WI38 (cell line): ENCODE measurements around the gene WDR83.
"Not testable (repeated sequence)": the region's sequence is repeated elsewhere in the genome, so short reads cannot be mapped to it uniquely, and the experiment has no call there.

Source experiments
- H3K4me3 ChIP-seq: 2 replicates; pipeline ENCODE4 v1.5.1; 2011; ENCODE audit warnings: low read depth, mild to moderate bottlenecking, control low read depth, low read length
- TF ChIP-seq, protein P1 (sequence below): IDR thresholded peaks from 2 replicates; pipeline ENCODE4 v1.5.1; 2012; ENCODE audit warnings: low read depth, mild to moderate bottlenecking, control low read depth, low read length

WDR83 gene, protein sequence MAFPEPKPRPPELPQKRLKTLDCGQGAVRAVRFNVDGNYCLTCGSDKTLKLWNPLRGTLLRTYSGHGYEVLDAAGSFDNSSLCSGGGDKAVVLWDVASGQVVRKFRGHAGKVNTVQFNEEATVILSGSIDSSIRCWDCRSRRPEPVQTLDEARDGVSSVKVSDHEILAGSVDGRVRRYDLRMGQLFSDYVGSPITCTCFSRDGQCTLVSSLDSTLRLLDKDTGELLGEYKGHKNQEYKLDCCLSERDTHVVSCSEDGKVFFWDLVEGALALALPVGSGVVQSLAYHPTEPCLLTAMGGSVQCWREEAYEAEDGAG

DNA sequence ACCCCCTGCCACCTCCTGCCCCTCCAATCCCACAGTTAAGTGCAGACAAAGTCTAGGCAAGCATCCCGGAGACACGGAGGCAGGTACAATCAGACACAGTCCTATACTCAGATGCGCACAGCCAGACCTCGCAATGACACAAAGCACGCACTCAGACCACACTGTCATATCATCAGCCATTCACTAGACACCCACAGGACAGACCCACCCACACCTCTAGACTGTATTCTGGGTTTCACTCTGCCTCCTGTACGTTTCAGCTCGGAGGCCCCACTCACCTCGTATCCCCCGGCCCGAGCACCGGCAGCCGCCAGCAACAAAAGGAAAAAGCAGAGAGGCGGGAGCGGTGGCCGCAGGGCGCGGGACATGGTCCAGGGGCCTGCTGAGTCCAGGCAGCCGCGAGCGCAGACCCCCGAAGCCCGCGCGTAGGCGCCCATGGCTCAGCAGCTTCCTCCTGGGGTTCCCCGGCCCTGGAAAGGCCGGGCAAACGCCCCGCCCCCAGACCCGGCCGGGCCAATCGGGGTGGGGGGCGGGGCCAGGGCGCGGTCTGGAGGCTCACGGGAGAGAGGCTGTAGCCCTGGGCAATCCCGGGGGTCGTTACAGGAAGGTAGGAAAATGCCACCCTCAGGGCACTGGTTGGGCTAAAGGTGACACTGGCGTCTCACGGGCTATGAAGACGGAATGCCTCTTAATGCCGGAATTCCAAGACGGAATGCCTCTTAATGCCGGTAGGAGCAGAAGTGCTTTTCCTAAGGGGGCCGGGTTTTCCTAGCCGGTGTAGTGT, at the start of gene WDR83, which contains the start of gene MAN2B1:
TSS of gene WDR83 (plus strand) at position 543 of the 784 bp plus-strand sequence. CDS start 2,984 bp downstream, outside the sequence.
TSS of gene MAN2B1 (minus strand) at position 478 of the 784 bp plus-strand sequence. CDS start at position 437, 41 bp downstream.
- H3K4me3 ChIP-seq, result peak within 1 kb of the TSS; percentile 68
- TF ChIP-seq, protein P1, sequence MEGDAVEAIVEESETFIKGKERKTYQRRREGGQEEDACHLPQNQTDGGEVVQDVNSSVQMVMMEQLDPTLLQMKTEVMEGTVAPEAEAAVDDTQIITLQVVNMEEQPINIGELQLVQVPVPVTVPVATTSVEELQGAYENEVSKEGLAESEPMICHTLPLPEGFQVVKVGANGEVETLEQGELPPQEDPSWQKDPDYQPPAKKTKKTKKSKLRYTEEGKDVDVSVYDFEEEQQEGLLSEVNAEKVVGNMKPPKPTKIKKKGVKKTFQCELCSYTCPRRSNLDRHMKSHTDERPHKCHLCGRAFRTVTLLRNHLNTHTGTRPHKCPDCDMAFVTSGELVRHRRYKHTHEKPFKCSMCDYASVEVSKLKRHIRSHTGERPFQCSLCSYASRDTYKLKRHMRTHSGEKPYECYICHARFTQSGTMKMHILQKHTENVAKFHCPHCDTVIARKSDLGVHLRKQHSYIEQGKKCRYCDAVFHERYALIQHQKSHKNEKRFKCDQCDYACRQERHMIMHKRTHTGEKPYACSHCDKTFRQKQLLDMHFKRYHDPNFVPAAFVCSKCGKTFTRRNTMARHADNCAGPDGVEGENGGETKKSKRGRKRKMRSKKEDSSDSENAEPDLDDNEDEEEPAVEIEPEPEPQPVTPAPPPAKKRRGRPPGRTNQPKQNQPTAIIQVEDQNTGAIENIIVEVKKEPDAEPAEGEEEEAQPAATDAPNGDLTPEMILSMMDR, result no peak

DNA sequence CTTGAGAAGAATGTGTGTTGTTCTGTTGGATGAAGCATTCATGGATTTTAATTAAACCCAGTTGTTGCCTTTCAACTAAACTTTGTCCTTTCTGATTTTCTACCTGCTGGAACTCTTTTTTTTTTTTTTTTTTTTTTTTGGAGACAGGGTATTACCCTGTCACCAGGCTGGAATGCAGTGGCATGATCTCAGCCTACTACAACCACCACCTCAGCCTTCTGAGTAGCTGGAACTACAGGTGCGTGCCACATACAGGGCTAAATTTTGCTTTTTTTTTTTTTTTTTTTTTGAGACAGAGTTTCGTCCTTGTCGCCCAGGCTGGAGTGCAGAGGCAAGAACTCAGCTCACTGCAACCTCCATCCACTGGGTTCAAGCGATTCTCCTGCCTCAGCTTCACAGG, 49.0 kb upstream of the WDR83 start:
- H3K4me3 ChIP-seq, result no peak overlapping the region
- TF ChIP-seq, protein P1, result no peak

DNA sequence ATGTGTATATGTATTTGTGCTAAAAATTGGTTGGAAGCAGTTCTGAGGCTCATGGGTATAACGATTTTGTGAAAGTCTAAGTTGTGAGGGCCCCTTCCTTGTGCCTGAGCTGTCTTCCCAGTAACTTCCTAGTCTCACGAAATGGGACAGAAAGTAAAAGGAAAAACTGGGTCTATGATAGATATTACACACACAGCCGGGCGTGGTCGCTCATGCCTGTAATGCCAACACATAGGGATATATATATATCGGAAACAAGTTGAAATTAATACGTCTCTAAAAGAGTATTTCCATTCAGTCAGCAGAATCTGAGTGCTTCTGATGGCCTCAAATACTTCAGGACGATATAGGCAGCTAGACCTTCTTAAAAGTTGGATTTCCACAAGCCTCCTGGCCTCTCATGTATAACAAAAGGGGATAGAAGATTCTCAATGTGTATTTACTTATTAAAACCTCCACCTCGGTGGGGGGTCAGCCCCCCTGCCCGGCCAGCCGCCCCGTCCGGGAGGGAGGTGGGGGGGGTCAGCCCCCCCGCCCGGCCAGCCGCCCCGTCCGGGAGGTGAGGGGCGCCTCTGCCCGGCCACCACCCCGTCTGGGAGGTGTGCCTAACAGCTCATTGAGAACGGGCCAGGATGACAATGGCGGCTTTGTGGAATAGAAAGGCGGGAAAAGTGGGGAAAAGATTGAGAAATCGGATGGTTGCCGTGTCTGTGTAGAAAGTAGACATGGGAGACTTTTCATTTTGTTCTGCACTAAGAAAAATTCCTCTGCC, 45.2 kb upstream of the WDR83 start:
- H3K4me3 ChIP-seq, result not testable (repeated sequence)

DNA sequence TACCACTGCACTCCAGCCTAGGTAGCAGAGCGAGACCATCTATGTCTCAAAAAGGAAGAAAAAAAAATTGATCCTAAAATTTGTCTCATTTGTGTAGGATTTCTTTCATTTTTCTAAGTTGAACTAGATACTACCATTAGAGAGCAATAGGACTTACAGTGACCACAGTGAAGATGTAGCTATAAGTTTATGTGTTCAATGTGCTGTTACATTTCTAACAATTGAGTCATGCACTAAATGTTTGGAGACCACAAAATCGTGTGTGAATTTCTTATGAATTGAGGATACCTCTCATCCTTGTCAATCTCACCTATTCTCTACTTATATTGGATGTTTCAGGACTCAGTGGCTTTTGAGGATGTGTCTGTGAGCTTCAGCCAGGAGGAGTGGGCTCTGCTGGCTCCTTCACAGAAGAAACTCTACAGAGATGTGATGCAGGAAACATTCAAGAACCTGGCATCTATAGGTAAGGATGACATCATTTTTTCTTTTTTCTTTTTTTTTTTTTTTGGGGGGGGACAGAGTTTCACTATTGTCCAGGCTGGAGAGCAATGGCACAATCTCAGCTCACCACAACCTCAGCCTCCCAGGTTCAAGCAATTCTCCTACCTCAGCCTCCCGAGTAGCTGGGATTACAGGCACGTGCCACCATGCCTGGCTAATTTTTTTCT, 43.1 kb upstream of the WDR83 start:
- H3K4me3 ChIP-seq, result no peak overlapping the region
- TF ChIP-seq, protein P1, result no peak

DNA sequence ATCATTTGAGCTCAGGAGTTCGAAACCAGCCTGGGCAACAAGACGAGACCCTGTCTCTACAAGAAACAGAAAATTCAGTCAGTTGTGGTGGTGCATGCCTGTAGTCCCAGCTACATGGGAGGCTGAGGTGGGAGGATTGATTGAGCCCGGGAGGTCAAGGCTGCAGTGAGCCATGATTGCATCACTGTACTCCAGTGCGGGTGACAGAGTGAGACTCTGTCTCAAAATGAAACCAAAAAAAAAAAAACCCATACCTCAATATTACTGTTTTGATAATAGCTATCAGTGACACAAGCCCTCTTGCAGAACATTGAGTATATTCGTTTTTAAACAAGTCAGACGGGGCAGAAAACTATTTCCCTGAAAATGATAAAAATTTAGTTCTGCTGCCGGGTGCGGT, 39.6 kb upstream of the WDR83 start:
- TF ChIP-seq, protein P1, result no peak
- H3K4me3 ChIP-seq, result no peak overlapping the region

DNA sequence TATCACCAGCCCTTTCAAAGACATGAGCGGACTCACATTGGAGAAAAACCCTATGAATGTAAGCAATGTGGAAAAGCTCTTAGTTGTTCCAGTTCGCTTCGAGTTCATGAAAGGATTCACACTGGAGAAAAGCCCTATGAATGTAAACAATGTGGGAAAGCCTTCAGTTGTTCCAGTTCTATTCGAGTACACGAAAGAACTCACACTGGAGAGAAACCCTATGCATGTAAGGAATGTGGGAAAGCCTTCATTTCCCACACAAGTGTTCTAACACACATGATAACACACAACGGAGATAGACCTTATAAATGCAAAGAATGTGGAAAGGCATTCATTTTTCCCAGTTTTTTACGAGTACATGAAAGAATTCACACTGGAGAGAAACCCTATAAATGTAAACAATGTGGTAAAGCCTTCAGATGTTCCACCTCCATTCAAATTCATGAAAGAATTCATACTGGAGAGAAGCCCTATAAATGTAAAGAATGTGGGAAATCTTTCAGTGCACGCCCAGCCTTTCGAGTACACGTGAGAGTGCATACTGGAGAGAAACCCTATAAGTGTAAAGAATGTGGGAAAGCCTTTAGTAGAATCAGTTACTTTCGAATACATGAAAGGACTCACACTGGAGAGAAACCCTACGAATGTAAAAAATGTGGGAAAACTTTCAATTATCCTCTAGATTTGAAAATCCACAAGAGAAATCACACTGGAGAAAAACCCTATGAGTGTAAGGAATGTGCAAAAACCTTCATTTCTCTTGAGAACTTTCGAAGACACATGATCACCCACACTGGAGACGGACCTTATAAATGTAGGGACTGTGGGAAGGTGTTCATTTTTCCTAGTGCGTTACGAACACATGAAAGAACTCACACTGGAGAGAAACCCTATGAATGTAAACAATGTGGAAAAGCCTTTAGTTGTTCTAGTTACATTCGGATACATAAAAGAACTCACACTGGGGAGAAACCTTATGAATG, 38.3 kb upstream of the WDR83 start:
- no peak overlapping the region for H3K4me3 ChIP-seq
- TF ChIP-seq, protein P1, result no peak
